ENCODE measurements around the gene HTT.

The HTT gene

DNA sequence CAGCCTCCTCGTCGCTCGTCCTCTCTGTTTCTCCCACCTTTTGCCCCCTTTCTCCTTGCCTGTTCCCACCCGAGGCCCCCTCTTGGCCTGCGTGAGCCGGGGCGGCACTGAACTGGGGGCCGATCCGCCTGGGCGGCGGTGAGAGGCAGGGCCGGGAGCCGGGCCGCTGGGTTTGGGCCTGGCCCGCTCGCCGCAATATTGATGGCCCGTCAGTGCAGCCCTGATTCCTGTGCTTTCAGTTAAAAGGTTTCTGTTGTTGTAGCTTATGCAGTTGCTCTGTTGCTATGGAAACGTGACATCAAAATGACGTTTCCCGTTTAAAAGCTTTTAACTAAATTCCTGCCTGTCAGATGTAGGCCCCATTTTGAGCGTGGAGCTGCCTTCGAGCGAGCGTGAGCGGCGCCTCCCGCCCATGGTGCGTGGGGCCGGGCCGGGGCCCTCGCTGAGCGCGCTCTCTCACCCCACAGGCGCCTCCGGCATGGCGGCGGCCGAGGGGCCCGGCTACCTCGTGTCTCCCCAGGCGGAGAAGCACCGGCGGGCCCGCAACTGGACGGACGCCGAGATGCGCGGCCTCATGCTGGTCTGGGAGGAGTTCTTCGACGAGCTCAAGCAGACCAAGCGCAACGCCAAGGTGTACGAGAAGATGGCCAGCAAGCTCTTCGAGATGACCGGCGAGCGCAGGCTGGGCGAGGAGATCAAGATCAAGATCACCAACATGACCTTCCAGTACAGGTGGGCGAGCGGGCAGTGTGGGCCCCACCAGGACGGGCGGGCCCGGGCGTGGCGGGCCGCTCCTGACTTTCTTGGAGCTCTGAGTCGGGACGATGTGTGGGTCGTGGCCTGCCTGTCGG, 174.6 kb downstream of the HTT start, which contains the start of gene MSANTD1:
MSANTD1 (plus strand) TSS at position 349 of the 851 bp plus-strand sequence; CDS start at position 413, 64 bp downstream.
- no peak for DNase-seq (ENCODE audit: low read depth, low spot score)

DNA sequence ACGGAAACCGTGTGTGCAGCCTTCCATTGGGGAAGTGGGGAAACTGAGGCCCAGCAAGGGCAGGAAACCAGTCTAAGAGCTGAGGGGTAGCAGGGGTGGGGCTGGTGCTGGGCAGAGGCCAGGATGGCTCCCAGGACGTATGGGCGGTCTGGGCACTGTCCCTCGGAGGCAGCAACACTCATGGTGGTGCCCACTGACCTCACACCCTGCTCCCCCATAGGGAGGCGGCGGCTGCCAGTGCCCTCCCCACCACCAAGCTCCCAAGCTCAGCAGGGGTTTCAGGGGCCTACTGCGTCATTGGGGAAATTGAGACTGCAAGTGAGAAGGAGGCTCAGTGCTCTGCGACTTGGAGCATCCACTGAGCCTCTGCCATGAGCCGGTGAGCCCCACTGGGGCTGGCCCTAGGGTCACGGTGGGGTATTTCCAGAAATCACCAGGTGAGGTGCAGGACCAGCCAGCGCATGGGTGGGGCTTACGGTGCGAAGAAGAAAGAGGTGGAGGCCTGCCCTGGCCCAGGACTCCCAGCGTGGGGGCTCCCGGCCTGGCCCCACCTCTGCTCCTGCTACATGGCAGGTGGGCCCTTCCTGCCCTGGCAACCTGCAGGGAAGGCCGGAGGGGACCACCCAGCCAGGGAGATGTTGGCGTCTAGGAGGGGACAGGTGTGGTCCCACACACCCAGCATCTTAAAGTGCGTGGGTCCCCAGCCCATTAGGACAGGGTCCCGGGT, 175.4 kb downstream of the HTT start:
- no peak for DNase-seq (ENCODE audit: low read depth, low spot score)

DNA sequence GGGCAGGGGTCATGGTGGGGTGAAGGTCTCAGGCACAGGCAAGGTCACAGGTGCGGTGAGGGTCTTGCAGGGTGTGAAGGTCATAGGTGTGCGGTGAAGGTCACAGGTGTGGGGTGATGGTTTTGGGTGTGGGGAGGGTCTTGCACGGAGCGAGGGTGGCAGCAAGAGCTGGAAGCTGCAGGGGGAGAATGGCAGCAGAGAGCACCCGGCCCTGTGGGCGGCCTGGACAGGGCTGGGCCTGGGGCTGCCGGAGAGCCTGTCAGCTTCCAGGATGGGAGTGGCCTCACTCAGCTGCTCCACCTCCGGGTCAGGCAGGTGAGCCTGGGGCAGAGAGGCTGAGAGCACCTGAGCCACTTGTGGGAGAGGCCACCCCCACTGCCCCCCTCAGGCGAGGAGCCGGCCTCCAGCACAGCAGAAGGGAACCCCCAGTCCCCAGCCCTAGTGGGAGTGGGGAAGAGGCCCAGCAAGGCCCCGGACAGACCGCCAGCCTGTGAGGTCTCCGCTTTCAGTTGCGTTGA, 176.0 kb downstream of the HTT start:
- no peak for DNase-seq (ENCODE audit: low read depth, low spot score)

DNA sequence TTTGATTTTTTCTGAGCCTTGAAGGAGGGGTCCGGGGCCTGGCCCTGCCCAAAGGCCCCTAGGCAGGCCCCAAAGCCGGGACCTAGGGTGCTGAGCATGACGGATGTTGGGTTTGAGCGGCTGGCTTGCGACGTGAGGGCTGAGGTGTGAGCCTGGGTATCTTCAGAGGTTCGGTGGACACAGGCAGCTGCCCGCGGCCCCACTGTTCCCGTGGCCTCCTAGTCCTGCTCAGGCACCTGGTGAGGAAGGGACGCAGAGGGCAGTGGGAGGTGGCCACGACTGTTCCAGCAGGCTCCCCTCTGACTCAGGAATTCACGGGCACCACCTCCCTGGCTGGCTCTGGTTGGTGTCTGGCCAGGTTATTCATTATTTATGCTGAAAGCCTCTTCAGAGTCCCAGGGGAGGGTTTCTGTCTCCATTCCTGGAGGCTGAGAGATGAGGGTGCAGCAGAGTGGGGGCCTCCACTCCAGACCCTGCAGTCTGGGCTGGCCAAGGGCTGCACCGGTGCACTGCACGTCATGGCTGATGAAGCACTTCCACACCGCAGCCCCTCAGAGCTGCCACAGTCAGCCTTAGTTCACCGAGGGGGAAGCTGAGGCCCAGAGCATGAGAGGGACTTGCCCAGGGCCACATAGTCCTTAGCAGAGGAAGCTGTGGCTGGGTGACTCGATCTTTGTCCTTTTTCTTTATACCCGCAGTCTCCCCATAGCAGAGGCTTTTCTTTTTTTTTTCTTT, 176.6 kb downstream of the HTT start:
- DNase-seq (ENCODE audit: low read depth, low spot score): no peak

DNA sequence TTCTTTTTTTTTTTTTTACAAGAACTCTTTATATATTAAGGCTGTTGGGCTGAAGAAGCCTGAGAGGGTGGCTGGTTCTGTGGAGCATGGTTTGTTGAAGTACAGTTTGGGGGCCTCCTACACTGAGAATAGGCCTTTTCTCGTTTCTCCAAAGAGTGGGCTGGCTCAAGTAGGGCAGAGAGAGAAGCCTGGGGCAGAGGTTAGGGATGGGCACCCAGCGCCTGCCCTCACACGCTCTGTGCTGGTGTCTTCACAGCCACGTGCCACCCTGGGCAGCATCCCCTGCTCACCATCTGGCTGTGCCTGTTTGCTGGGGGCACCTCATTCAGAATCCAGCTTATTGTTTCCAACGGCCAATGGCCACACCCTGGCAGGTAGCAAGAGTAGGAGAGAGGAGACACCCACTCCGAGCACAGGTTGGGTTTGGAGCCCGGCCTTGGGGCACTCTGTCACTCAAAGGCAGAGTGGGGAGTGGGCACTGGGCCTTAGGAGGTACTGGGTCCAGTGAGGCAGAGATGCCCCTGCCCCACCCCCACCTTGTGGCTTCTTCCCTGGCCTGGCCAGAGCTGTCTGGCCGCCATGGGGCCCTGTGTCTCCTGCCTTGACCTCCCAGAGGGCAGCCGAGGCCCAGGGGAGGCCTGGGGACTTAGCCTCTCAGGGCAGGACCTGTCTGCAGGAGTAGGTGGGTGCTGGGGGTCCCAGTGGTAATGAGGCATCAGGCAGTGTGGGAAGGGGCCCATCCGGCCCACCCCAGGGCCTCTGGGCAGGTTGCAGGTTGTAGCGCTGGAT, 177.4 kb downstream of the HTT start:
- no peak for DNase-seq (ENCODE audit: low read depth, low spot score)

DNA sequence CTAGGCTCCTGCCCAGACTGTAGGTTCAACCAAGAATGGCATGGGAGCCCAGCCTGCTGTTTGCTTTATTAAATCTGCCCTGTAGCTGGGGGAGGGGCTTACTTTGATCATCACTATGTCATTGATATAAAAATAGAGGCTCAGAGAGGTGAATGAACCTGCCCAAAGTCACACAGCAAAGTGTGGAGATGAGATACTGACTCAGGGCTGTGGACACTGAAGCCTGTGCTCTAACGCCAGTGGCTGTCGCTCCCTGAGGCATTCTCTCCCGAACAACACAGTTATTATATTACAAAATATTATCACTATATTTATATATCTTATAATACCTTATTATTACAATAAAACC, 178.0 kb downstream of the HTT start:
- no peak for DNase-seq (ENCODE audit: low read depth, low spot score)

DNA sequence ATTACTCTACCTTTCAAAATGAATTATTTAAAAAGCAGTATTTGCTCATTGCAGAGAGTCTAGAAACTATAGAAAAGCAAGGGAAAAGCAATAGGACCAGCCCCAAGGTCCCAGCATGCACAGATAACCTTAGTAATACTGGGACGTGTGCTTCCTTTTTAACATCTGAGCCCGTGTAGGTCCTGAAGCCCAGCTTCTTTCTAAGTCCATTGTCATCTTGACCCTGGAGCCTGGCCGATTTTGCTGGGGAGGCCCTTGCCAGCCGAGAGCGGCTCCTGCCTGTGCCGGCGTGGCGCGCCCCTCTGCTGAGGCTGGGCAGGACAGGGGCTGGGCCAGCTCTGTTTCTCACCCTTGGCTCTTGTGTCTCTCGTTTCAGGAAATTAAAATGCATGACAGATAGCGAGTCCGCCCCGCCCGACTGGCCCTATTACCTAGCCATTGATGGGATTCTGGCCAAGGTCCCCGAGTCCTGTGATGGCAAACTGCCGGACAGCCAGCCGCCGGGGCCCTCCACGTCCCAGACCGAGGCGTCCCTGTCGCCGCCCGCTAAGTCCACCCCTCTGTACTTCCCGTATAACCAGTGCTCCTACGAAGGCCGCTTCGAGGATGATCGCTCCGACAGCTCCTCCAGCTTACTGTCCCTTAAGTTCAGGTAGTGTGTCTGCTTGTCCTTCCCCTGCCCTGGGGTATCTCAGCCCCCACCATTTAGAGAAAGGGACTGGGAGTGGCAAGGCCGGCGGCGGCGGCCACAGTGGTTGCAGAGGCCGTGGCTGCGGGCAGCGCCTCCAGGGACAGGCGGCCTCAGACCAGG, 178.6 kb downstream of the HTT start:
- DNase-seq (ENCODE audit: low read depth, low spot score): no peak

DNA sequence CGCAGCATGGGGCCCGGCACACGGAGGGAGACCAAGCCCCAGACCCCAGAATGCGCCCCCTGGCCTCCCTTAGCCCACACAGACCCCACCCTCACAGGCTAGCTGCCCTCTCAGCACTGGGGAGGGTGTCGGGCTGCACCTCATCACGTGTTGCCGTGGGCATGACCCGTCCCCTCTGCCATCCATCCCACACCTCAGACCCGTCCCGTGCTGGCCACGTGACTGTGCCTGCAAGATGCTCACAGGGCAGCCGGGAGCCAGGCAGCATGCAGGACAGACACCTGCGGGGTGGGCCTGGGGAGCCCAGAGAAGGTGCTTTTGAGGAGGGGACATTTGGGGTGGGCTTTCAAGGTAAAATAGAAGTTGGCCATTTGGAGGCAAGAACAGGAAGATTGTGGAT, 179.3 kb downstream of the HTT start:
- DNase-seq (ENCODE audit: low read depth, low spot score): no peak

DNA sequence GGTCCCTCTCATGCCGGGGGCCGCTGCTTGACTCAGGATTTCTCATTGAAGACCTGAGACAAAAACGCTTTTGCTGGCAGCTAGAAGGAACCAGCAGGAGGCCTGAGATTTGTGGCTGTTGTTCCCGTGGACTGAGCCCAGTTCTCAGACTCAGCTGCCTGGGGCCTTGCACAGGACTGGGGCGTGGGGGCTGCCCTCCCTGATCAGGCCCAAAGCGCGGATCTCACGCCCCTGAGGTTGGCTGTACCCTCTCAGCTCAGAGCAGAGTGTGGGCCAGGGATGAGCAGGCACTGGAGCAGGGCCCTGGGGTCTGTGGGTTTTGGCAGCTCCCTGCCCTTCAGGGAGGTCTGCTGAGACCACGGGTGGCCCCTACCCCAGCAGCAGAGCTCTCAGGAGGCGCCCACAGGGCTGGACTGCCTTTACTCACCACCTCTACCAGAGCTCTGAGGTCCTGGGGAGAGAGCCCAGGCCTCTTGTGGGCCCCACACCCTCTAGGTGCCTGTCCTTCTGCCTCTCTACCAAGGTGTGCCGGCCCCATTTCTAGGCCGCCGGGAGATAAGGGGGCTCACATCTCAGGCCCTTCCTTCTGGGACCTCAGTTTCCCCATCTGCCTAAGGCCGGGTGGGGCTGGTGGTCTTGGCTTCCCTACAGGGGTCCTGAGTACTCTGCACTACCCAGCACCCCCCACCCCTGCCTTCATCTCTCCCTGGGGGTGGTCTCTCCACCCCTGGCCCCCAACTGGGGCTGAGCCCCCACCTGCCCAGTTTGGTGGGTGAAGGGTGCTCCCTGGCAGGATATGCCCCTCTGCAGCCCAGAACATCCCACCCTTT, 180.0 kb downstream of the HTT start:
- no peak for DNase-seq (ENCODE audit: low read depth, low spot score)

DNA sequence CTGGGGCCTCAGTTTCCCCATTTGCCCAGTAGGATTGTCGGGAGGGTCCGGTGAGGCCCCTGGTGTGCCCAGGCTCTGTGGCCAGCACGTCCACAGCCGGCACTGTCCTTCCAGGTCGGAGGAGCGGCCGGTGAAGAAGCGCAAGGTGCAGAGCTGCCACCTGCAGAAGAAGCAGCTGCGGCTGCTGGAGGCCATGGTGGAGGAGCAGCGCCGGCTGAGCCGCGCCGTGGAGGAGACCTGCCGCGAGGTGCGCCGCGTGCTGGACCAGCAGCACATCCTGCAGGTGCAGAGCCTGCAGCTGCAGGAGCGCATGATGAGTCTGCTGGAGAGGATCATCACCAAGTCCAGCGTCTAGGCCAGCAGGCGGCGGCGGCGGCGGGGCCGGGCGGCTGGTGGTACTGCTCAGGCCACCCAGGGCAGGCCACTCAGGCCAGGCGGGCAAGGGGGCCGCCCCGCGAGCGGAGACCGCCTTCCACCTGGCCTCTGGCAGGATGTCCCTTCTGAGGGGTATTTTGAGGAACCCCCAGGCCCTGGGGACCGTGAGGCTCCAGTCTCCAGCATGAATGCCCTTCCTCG, 181.2 kb downstream of the HTT start:
- DNase-seq (ENCODE audit: low read depth, low spot score): no peak

DNA sequence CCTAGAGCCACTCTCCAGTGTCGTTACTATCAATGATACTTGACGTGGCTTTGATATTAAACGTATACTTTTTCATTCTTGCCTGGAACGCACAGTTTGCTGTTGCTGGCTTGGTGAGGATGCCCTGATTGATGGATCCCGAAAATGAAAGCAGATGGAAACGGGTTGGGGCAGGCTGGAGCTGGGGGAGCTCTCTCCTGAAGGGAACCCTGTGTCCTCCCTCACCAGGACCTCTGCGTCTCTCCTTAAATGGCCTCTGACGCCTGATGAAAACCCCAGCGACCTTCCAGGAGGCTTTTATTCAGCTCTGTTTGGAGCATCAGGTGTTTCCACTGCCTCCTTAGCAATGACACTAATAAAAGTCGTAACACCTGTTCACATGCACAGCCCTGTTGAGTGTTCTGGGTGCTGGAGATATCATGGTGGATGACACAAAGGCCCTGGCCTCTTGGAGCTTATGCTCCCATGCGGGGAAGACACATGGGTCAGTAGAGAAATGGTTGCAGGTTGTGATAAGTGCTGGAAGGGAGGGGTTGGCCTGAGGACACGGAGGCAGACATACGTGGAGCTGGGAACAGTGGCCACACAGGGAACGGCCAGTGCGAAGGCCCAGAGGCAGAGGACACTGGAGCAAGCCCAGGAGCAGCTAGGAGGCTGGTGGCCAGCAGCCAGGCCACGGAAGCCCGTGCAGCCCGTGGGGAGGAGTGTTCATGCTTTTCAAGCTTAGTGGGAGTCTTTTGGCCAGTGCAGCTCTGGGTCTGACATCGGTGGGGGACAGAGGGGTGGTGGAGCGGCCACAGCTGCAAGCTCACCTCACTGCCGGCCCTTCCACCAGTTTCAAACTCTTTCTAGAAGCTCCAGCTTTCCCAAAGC, 182.0 kb downstream of the HTT start:
- DNase-seq (ENCODE audit: low read depth, low spot score): no peak

DNA sequence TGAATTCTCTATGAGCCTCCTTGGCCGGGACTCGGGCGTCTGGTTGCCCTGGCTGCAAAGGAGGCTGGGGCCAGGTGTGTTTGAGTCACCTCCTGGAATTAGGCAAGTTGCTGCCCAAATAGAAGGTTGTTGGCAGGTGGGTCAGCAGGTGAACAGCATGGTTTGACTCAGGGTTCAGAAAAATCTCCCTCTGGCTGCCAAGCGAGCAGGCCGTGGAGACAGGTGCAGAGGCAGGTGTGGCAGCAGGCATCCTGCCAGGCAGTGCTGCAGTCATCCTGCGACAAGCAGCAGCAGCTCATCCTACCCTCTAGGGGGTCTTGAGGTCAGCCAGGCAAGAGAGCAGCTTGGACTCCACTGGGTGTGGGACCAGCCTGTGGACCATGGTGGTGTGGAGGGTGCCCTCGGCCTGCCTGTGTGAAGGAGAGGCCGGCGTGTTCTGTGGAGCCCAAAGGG, 182.6 kb downstream of the HTT start:
- DNase-seq (ENCODE audit: low read depth, low spot score): no peak

DNA sequence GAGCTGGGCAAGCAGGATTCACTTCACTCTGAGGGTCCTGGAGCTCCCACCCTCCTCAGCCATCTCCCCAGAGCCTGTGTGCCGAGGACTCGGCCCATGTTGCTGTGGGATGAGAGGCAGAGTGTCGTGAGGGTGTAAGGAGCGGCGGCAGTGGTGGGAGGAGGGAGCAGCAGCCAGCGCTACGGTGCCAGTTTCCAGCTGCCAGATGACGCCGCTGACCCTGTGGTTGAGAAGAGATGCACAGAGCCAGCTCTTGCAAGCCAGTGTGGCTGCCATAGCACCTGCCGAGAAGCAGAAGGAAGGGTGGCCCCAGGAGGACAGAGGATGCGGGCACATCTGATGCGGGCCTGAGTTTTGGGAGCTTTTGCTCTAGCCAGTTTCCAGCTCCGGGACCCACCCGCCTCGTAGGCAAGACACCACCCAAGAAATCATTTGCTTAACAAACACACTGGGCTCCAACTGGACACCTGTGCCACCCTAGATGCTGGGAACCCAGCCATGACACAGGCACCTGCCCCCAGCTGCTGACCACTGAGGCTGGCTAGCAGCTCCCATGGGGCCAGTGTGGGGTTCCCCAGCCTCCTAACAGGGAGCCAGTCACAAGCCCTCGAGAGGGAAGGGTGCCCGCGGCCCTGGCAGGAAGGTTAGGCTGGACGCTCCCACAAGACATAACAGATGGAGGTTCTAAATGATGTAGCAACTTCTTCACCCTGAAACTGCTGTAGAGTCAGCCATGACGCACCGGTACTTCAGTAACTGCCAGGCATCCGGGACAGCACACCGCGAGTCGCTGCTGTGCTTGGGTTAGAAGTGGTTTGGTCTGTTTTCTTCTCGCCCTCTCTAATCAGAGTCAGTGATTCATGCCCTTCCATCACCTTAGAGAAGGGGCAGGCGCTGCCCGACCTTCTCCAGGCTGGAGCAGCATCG, 183.3 kb downstream of the HTT start:
- no peak for DNase-seq (ENCODE audit: low read depth, low spot score)

DNA sequence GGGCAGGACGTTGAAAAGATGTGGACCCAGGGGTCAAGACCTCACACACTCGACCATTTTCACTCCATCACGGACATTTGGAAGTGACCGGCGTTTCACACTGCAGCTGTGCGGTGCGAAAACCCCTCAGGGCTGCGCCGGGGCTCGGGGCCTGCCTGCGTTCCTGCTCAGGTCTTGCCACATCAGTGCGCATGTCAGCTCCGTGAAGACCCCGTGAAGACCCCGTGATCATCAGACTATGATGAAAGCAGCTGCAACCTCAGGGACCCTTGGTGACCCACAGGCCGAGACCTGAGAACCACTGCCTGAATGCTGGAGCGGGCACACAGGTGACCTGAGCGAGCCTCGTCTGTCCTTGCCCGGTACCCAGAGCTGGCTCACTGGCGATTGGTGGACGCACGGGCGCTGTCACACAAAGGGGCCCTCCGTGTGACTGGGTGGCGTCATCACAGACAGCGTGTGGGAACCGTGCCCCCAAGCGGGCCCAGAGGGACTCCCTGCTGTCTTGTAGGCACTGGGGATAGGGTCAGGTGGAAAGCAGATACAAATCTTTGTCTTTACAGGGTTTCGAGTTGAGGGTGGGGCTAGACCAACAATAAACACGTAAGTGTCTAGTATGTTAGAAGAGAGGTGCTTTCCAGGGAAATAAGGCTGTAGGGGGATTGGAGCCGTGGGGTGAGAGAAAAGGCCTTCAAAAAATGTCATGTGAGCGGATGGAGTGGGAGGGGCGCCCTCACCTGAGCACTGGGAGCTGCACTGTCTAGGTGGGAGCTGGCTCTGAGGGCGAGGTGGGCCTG, 187.1 kb downstream of the HTT start:
- DNase-seq (ENCODE audit: low read depth, low spot score): no peak

DNA sequence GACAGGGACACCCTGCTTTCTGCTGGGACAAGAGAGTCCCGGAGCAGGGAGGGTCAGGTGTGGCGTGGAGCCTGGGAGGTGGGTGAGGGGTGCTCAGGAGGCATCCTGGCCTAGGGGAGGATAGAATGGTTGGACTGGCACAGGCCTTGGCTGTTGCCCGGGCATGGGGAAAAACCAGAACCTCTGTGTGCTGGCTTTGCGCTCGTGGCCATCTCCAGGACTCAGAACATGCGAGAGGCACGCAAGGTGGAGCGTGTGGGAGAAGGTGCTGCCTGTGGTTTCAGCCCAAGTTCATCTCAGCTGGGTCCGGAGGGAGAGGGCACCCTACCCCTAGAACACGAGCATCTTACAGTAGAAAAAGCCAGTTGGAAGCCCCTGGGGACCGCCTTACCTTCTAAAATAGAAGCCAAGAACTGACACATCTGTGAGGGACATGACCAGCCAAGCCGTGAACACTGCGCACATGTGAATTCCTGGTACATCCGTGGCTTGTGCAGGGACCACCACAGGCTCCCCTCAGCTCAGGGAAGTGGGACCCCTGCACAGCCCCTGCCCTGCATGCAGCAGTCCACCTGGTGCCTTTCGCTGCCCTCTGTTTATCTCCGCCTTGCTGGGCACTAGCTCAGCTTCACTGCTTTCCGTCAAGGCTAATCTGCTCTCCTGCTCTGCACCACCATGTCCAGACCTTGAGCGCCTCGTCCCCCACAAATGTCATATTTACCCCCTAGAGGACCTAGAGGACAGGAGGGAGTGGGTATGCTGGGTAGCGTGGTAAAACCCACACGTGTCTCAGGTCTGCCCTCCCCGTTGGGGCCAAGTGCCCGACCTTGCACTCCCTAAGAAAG, 187.9 kb downstream of the HTT start:
- DNase-seq (ENCODE audit: low read depth, low spot score): no peak

Data from brain pericyte (primary cell).